GM18511 (cell line): ENCODE data around the gene OCA2.
"Not testable (repeated sequence)": the region's sequence is repeated elsewhere in the genome, so short reads cannot be mapped to it uniquely, and the experiment has no call there.

Source experiments
- ATAC-seq: cut with Tn5 transposase; IDR thresholded peaks from one replicate; pipeline ENCODE4 v1.9.1; 2021; ENCODE audit warnings: mild to moderate bottlenecking, moderate library complexity; ENCODE audit not compliant: unreplicated experiment

The OCA2 gene

GRCh38 chr15:28026221-28026620 is 72.9 kb downstream of the OCA2 start:
- ATAC-seq, result no peak

GRCh38 chr15:28025413-28025812 is 73.7 kb downstream of the OCA2 start:
- ATAC-seq, result no peak

GRCh38 chr15:28024889-28025250 is 74.2 kb downstream of the OCA2 start:
- no peak for ATAC-seq

- ATAC-seq, result no peak
Observed at GRCh38 chr15:28023933-28024888, 74.9 kb downstream of the OCA2 start.

GRCh38 chr15:28023422-28023821 is 75.7 kb downstream of the OCA2 start:
- no peak for ATAC-seq

- ATAC-seq, result no peak
Observed at GRCh38 chr15:28022961-28023360, 76.2 kb downstream of the OCA2 start.

- ATAC-seq, result no peak
Observed at GRCh38 chr15:28022181-28022580, 76.9 kb downstream of the OCA2 start.

- no peak for ATAC-seq
Observed at GRCh38 chr15:28021281-28022039, 77.7 kb downstream of the OCA2 start.

- no peak for ATAC-seq
Observed at GRCh38 chr15:28020644-28021043, 78.5 kb downstream of the OCA2 start.

GRCh38 chr15:28019594-28020309 is 79.4 kb downstream of the OCA2 start:
- ATAC-seq, result no peak

- ATAC-seq, result no peak
Observed at GRCh38 chr15:28018291-28019044, 80.6 kb downstream of the OCA2 start.

GRCh38 chr15:28017423-28017924 is 81.6 kb downstream of the OCA2 start:
- ATAC-seq, result no peak

- no peak for ATAC-seq
Observed at GRCh38 chr15:28015855-28016254, 83.3 kb downstream of the OCA2 start.

GRCh38 chr15:28014623-28015200 is 84.4 kb downstream of the OCA2 start:
- ATAC-seq, result no peak

GRCh38 chr15:28013976-28014375 is 85.1 kb downstream of the OCA2 start:
- no peak for ATAC-seq

GRCh38 chr15:28013480-28013879 is 85.6 kb downstream of the OCA2 start:
- no peak for ATAC-seq

GRCh38 chr15:28012231-28012630 is 86.9 kb downstream of the OCA2 start:
- ATAC-seq, result no peak

- ATAC-seq, result not testable (repeated sequence)
Observed at GRCh38 chr15:28008175-28008574, 90.9 kb downstream of the OCA2 start.

GRCh38 chr15:28006116-28006905 is 92.8 kb downstream of the OCA2 start:
- ATAC-seq, result no peak
